ENCODE data around the gene PCNT.

DNA sequence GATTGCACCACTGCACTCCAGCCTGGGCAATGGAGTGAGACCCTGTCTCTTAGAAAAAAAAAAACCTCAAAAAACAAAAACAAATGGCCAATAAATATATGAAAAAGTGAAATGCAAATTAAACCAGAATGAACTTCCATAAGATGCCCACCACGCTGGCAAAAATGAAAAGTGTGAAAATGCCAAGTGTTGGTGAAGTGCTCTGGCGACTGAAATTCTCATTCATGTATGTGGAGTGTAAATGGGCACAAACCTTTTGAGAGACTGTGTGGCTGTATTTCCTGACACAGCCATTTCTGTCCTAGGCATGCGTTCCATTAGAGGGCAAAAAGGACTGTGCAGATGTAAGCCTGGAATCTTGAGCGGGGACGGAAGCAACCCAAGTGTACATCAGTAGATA lies 19.5 kb upstream of the PCNT start:
- no peak for TF ChIP-seq BCL11A (tag by site-specific recombination; IDR thresholded peaks at IDR 0.05; ENCODE audit: low read depth)
- TF ChIP-seq, protein P1, sequence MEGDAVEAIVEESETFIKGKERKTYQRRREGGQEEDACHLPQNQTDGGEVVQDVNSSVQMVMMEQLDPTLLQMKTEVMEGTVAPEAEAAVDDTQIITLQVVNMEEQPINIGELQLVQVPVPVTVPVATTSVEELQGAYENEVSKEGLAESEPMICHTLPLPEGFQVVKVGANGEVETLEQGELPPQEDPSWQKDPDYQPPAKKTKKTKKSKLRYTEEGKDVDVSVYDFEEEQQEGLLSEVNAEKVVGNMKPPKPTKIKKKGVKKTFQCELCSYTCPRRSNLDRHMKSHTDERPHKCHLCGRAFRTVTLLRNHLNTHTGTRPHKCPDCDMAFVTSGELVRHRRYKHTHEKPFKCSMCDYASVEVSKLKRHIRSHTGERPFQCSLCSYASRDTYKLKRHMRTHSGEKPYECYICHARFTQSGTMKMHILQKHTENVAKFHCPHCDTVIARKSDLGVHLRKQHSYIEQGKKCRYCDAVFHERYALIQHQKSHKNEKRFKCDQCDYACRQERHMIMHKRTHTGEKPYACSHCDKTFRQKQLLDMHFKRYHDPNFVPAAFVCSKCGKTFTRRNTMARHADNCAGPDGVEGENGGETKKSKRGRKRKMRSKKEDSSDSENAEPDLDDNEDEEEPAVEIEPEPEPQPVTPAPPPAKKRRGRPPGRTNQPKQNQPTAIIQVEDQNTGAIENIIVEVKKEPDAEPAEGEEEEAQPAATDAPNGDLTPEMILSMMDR (tag by site-specific recombination; IDR thresholded peaks at IDR 0.05), result no peak
- no peak for TF ChIP-seq ZNF670 (tag by site-specific recombination; IDR thresholded peaks at IDR 0.05; ENCODE audit: low read depth)
- TF ChIP-seq ZNF558 (tag by site-specific recombination; IDR thresholded peaks at IDR 0.05), result no peak
- TF ChIP-seq ZNF660 (tag by site-specific recombination; IDR thresholded peaks at IDR 0.05), result no peak

All from HEK293 (cell line).